ENCODE measurements around the gene MATCAP1.

- TF ChIP-seq CTCF (IDR thresholded peaks at IDR 0.05) (no peak), POLR2A (IDR thresholded peaks at IDR 0.05) (no peak), POLR2AphosphoS5 (IDR thresholded peaks at IDR 0.05) (no peak)
These were observed 7.7 kb upstream of the MATCAP1 start for GRCh38 chr16:67191411-67191994.
